Myometrial cell (primary cell): ENCODE results near the gene CELA1. TPM values are rescaled to one million over a fixed set of nuclear protein-coding genes. Genes with fewer than 3 reads are reported as not detected.

Experiments
- total RNA-seq: library from RNA; depleted of rRNA; stranded (reverse); fragments of >200 nt; gene quantifications from 2 replicates; pipeline ENCODE4 v1.2.3, GENCODE V29; 2015

The CELA1 gene
- not detected in 2 replicates for total RNA-seq

DNA sequence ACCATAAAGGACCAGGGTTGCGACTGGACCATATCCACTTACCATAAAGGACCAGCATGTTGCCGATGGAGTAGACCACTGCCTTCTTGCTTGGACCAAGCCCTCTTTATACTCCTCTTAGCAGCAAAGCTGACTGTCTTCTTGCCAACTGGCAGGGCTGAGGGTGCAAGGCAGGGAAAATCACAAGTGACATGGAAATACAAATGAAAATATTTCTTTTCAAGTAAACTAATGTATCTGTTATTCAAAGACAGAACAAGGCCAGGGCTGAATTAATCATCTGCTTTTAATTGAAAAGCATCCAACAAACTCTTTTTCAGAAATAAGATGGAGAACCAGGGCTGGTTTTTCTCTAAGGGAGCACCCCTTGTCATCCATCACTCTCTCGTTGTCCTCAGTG lies at the start of gene CELA1:
CELA1 (minus strand) TSS at position 99 of the 400 bp plus-strand sequence; CDS start at position 58, 41 bp downstream.

DNA sequence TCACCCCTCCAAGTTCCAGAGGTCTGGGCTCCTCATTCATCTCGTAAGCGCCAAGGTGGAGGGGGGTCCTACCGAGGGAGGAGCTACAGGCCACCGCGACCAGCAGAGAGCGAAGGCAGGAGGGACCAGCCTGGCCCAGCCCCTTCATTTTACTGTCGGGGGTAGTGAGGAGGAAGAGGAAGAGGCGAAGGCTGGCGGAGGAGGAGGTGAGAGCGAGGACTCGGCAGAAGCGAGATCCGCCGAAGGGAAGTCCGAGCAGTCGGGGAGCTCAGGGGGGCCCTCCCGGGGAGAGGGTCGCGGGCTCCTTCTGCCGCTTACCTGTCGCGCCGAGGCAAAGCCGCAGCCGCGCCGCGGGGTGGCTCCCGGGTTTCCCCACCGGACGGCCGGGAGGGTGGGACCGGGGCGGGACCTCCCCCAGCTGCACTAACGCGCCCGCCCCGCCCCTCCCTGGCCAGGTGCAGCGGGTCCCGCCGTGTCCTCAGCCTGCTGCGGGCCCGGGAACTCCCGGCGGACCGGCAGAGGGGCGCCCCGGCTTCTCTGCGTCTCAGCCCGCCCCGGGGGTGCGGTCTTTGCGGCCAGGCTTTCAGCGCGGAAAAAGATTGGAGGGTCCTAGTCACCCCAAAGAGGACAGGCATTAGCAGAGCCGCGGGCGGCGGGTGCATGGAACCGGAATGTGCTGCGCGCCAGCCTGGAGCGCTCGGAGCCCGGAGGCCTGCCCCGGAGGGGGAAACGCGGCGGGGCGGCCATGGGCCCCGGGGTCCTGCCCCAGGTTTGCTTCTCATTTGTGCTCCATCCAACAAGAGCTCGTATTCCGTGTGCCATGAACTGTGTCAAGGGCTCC lies 45.0 kb upstream of the CELA1 start, which contains the start of gene GALNT6:
GALNT6 (minus strand) TSS at position 124 of the 841 bp plus-strand sequence. CDS start 11,625 bp downstream, outside the sequence.

DNA sequence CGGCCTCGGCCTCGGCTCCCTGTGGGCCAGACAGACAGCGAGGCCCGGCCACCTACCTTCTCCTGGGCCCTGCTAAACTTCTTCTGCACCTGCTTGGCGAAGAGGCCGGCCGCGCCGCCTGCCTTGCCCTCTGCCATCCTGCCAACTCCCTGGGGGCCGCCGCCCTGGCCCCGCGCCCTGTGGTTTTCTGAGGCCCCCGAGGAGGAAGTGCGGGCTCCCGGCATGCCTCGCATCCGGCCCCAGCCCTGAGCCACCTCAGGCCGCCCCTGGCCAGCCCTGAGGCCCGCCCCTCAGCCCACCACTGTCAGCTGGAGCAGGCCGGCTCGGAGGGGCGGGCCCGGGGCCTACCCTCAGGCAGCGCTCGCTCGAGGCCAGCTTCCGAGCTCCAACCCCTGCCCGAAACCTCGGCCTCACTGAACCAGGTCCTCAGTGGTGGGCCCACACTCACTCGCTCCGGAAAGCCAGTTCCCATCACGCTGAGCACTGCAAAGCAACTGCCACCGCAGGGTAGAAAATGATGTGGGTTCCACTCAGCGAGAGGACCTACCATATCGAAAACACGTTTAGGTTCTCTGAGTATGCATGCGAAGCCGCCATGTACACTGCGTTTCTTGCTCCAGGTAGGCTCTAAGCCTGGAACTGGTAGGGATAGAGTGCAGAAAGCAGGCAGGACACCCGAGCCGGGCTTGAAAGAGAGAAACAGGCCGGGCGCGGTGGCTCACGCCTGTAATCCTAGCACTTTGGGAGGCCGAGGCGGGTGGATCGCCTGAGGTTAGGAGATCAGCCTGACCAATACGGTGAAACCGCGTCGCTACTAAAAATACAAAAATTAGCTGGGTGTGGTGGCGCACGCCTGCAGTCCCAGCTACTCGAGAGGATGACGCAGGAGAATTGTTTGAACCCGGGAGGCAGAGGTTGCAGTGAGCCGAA lies 22.2 kb downstream of the CELA1 start, which contains the start of gene BIN2:
BIN2 (minus strand) TSS at position 209 of the 930 bp plus-strand sequence; CDS start at position 137, 72 bp downstream.

Other genes starting within 250 kb of the CELA1 start
- 7.5 and 7.8 TPM in 2 replicates for gene TFCP2, start 173.5 kb downstream of the CELA1 start, total RNA-seq
- 3.0 and 11.0 TPM in 2 replicates for gene POU6F1, start 128.6 kb downstream of the CELA1 start, total RNA-seq
- gene DAZAP2, start 107.9 kb downstream of the CELA1 start, total RNA-seq = 206 and 231 TPM in 2 replicates
- 22.5 and 31.9 TPM in 2 replicates for gene SMAGP, start 76.3 kb downstream of the CELA1 start, total RNA-seq
- gene BIN2, start 22.5 kb downstream of the CELA1 start, total RNA-seq = not detected in 2 replicates
- 37.5 and 39.7 TPM in 2 replicates for gene GALNT6, start 44.7 kb upstream of the CELA1 start, total RNA-seq
- gene SLC4A8, start 78.2 kb upstream of the CELA1 start, total RNA-seq = 2.0 and 8.3 TPM in 2 replicates
- 4.0 and 7.4 TPM in 2 replicates for gene SCN8A, start 244.6 kb upstream of the CELA1 start, total RNA-seq